ENCODE measurements around the gene DRD2.
"Not testable (repeated sequence)": the region's sequence is repeated elsewhere in the genome, so short reads cannot be mapped to it uniquely, and the experiment has no call there.

Gene DRD2

GRCh38 chr11:113475160-113475761, at the start of gene DRD2:
Gene DRD2, minus strand, starts transcription at chr11:113475398. Its CDS starts 50,747 bp downstream, at chr11:113424651.
- no peak for DNase-seq

GRCh38 chr11:113523906-113524305, 48.7 kb upstream of the DRD2 start:
- not testable (repeated sequence) for DNase-seq

GRCh38 chr11:113521737-113522517, 46.7 kb upstream of the DRD2 start:
- no peak for DNase-seq

DNA sequence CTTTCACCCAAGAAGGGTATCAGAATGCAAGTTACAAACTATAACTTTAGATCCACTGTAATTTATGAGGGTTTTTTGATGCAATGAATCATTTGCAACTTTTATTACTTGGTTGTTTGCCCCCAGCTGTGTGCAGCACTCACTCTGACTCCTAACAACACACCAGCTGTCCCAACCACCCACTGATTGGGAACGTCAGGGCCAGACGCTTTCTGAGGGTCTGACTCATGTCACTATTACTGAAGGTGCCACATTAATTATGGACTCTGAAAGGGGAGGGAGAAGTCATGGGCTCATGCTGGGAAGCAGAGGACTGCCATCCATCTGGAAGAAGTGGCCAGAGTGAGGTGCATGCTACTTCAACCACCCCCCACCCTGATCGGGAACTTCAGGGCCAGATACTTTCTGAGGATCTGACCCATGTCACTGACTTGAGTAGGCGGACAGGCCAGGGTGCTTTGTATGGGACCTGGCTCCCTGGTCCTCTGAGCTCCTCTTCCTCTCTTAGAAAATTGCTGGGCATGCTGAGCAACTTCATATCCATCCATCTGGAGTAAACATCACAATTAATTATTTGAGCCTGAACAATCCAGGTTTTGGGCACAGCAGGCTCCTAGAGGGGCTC, 44.9 kb upstream of the DRD2 start:
- DNase-seq, result no peak

- no peak for DNase-seq
Observed at GRCh38 chr11:113518716-113519495, 43.7 kb upstream of the DRD2 start.

DNA sequence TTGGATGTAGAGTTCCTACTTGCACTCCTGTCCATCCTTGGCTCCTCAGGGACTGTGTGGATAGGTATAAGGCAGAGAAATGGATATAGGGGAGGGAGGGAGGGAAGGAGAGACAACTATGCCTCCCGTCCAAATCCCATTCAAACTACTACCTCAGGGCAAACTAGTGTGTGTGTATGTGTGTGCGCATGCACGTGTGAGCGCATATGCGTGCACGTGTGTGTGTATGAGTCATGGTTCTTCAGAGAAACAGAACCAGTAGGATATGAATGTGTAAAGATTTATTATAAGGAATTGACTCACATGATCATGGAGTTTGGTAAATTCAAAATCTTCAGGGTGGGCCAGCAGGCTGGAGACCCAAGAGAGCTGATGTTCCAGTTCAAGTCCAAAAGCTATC, 42.2 kb upstream of the DRD2 start:
- DNase-seq, result no peak

DNA sequence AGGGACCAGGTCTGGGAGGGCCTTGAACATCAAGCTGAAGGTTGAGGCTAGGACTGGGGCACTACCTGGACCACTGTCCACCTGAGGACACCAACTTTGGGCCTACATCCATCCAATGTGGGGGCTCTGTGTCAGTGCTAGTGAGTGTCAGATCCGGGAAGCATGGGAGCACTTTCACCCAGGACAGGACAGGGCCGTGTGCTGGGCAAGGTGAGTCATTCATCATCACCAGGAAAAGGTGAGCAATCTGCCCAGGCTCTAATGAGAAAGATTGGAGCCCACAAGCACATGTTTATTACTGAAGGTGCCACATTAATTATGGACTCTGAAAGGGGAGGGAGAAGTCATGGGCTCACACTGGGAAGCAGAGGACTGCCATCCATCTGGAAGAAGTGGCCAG, 39.7 kb upstream of the DRD2 start:
- no peak for DNase-seq

- DNase-seq, result no peak
Observed at GRCh38 chr11:113507341-113507740, 32.1 kb upstream of the DRD2 start.

GRCh38 chr11:113506893-113507292, 31.7 kb upstream of the DRD2 start:
- no peak for DNase-seq

GRCh38 chr11:113506461-113506860, 31.3 kb upstream of the DRD2 start:
- DNase-seq, result no peak

- DNase-seq, result peak; percentile 44
Observed at GRCh38 chr11:113505541-113506375, 30.6 kb upstream of the DRD2 start.

DNA sequence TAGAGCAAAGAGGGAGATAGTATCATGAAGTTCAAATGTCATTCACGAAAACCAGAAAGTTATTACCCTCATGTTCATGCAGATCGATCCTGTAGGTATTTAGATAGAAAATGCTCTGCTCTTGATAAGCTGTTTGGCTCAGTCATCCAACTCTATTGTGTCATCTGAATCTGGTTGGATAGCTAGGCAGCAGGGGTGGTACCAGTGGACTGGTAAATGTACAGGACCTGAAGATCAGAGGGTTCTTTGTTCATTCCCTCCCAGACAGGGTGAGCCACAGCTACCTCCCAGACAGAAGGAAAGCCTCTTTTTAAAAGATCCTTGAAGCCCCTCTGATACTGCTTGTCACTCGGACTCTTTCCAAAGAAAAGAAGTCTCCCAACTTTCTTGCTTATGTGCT, 29.8 kb upstream of the DRD2 start:
- no peak for DNase-seq

GRCh38 chr11:113504586-113504985, 29.4 kb upstream of the DRD2 start:
- DNase-seq, result no peak

GRCh38 chr11:113504071-113504470, 28.9 kb upstream of the DRD2 start:
- no peak for DNase-seq

- DNase-seq, result no peak
Observed at GRCh38 chr11:113497066-113497910, 22.1 kb upstream of the DRD2 start.

DNA sequence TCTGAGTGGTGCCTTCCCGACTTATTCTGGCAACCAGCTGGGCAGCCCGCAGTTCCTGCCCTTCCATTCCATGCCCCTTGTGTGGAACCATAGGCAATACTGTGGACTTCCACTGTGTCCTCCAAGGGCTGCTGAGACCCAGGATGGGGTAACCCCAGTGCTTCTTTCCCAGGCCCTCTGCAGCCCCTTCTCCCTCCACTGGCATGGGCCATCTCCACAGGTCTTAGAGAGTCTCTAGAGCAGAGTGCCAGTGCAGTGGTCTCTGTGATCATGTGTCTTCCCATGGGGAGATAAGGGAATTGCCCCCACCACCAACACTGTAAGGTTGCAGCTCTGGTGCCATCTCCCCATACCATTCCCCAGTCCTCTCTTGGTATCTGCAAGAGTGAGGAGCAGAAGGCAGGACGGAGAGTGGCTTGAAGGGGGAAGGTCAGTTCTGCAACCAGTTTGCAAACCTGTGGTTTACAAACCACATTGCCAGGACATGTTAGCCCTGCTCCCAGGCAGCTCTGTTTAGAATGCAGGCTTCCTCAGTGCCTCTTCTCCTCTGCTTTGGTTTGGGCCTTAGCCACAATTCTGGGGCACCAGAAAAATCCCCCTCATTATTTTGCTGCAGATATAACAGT, 20.9 kb upstream of the DRD2 start:
- no peak for DNase-seq

GRCh38 chr11:113494021-113494420, 18.8 kb upstream of the DRD2 start:
- no peak for DNase-seq

GRCh38 chr11:113493206-113493605, 18.0 kb upstream of the DRD2 start:
- DNase-seq, result no peak

DNA sequence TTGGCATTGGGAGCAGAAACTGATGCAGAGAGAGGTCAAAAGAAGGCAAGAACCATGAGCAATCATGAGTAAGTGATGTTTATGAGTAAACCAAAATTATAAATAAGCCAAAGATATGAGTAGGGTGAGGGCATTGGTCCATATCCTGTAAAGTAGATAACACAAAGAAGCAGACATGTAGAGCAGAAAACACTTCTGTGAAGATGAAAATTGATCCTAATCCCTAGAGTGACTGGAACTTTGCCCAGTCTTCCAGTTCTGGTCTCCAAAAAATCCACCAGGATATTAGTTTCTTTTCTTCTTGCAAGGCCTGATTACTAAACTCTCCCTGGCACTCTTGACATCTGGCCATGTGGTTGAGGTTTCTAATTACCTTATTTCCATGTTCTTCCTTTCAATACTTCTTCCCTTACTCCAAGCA, 13.7 kb upstream of the DRD2 start:
- peak; percentile 39 for DNase-seq

- no peak for DNase-seq
Observed at GRCh38 chr11:113487622-113488021, 12.4 kb upstream of the DRD2 start.

- no peak for DNase-seq
Observed at GRCh38 chr11:113484223-113484622, 9.0 kb upstream of the DRD2 start.

All from NCI-H2107 (cell line).